ENCODE data around the gene RAB3C. TPM values are rescaled to one million over a fixed set of nuclear protein-coding genes. Genes with fewer than 3 reads are reported as not detected.
"Not testable (repeated sequence)": the region's sequence is repeated elsewhere in the genome, so short reads cannot be mapped to it uniquely, and the experiment has no call there.

The RAB3C gene
- total RNA-seq, 4 donors from 2014 or later: under 0.01 to 1.2 (median 0.41) TPM

DNA sequence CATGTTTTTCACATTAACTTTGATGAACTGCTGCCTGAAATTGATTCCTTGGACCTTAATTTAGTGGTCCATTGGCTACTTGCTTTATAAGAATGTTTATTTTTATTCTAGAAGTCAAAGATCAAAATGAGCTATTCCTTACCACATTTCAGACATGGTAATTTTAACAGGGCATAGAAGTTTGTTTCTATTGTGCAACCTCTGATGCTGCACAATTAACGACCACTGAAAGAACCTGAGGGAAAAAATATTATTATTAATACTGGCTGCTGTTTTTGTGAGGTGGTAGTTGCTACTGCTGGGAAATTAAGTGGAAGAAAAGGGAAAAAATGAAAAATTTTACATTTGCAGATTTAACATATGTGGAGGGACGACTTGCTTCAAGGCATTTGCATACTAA lies 37.9 kb upstream of the RAB3C start:
- Histone ChIP-seq H3K9me3 (no peaks in the 10 kb centered on the region), H3K27me3 (no peaks in the 10 kb centered on the region), H3K4me3 (replicated peaks in 1 of 3) (no peak overlapping the region), H3K36me3 (no peaks in the 10 kb centered on the region), H3K4me1 (no peaks in the 10 kb centered on the region), H3K27ac (no peak overlapping the region)
- DNase-seq: no peak
- intact Hi-C loops (cut with DNase I): no loop called here
- WGBS, 2 donors: 69 to 80% methylated on average over 2 of the region's 2 CpGs
- TF ChIP-seq POLR2A (IDR thresholded peaks at IDR 0.05): no peak
- TF ChIP-seq, protein P1, sequence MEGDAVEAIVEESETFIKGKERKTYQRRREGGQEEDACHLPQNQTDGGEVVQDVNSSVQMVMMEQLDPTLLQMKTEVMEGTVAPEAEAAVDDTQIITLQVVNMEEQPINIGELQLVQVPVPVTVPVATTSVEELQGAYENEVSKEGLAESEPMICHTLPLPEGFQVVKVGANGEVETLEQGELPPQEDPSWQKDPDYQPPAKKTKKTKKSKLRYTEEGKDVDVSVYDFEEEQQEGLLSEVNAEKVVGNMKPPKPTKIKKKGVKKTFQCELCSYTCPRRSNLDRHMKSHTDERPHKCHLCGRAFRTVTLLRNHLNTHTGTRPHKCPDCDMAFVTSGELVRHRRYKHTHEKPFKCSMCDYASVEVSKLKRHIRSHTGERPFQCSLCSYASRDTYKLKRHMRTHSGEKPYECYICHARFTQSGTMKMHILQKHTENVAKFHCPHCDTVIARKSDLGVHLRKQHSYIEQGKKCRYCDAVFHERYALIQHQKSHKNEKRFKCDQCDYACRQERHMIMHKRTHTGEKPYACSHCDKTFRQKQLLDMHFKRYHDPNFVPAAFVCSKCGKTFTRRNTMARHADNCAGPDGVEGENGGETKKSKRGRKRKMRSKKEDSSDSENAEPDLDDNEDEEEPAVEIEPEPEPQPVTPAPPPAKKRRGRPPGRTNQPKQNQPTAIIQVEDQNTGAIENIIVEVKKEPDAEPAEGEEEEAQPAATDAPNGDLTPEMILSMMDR (IDR thresholded peaks at IDR 0.05): no peak

DNA sequence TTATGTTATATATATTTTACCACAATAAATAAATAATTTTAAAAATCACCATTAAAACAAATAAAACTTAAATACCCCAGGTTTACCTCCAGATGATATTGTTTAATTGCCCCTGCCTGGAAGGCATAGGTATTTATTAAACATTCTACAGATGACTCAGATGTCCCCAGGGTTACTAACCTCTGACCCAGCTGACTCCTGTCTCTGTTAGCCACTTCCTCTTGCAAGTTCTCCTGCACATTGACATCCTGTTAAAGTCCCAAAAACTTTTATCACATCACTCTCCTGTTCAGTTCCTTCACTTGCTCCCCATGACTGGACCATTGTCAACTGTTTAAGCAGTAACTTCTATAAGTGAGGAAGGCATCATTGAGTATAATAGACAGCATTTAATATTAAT lies 37.0 kb upstream of the RAB3C start:
- Histone ChIP-seq H3K36me3 (no peaks in the 10 kb centered on the region), H3K9me3 (no peaks in the 10 kb centered on the region), H3K4me1 (no peaks in the 10 kb centered on the region), H3K27me3 (no peaks in the 10 kb centered on the region), H3K27ac (no peak overlapping the region), H3K4me3 (replicated peaks in 1 of 3) (no peak overlapping the region)
- no peak for TF ChIP-seq POLR2A (IDR thresholded peaks at IDR 0.05)
- TF ChIP-seq, protein P1 (IDR thresholded peaks at IDR 0.05): no peak
- intact Hi-C loops (cut with DNase I): no loop called here
- DNase-seq: no peak

DNA sequence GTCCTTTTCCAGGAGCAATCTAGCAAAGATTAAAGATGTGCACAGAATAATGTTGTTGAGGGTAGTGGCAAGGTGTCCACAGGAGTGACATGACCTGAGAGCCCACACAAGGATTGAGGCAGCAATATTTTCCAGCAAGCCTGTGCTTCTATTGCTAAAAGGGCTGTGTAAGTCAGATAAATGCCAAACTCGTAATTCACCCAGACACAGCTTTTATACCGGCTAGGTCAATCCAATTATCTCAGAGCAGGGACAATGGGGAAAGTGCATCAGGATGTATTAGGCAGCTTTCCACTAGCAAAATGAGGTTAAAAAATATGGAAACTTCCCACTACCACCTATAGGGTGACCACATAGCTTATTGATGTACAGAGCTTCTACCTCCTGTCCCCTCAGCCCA lies 34.8 kb upstream of the RAB3C start:
- no peak for TF ChIP-seq POLR2A (IDR thresholded peaks at IDR 0.05)
- TF ChIP-seq, protein P1 (IDR thresholded peaks at IDR 0.05): no peak
- no peaks in the 10 kb centered on the region for H3K36me3 ChIP-seq
- no peak overlapping the region for H3K4me3 ChIP-seq (replicated peaks in 1 of 3)
- WGBS, 2 donors: 81 to 86% methylated on average over 2 of the region's 2 CpGs
- H3K4me1 ChIP-seq: no peaks in the 10 kb centered on the region
- no peak overlapping the region for H3K27ac ChIP-seq
- H3K27me3 ChIP-seq: no peaks in the 10 kb centered on the region
- no peak for DNase-seq
- intact Hi-C loops (cut with DNase I): no loop called here
- H3K9me3 ChIP-seq: no peaks in the 10 kb centered on the region

DNA sequence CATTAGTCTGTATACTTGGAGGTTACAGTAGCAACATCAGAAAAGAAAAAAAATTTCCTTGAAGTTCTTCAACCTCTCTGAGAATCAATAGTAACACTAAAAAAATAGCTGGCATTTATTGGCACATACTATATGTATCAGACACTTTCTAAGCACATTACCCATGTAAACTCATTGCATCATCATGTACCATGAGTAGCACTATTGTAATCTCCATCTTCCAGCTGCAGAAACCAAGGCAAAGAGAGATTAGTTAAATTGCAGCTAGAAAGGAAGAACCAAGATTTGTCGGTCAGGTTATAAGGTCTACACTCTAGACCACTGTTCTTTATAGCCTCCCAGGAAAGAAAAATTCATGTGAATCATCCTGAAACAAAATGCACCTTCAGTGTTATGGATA lies 31.4 kb upstream of the RAB3C start:
- H3K4me1 ChIP-seq: no peaks in the 10 kb centered on the region
- no peaks in the 10 kb centered on the region for H3K9me3 ChIP-seq
- DNase-seq: no peak
- H3K36me3 ChIP-seq: no peaks in the 10 kb centered on the region
- no peak overlapping the region for H3K27ac ChIP-seq
- no peak overlapping the region for H3K4me3 ChIP-seq (replicated peaks in 1 of 3)
- intact Hi-C loops (cut with DNase I): no loop called here
- H3K27me3 ChIP-seq: no peaks in the 10 kb centered on the region
- 93 to 100% methylated on average over 1 of the region's 1 CpG for WGBS, 2 donors
- TF ChIP-seq, protein P1 (IDR thresholded peaks at IDR 0.05): no peak
- TF ChIP-seq POLR2A (IDR thresholded peaks at IDR 0.05): no peak

DNA sequence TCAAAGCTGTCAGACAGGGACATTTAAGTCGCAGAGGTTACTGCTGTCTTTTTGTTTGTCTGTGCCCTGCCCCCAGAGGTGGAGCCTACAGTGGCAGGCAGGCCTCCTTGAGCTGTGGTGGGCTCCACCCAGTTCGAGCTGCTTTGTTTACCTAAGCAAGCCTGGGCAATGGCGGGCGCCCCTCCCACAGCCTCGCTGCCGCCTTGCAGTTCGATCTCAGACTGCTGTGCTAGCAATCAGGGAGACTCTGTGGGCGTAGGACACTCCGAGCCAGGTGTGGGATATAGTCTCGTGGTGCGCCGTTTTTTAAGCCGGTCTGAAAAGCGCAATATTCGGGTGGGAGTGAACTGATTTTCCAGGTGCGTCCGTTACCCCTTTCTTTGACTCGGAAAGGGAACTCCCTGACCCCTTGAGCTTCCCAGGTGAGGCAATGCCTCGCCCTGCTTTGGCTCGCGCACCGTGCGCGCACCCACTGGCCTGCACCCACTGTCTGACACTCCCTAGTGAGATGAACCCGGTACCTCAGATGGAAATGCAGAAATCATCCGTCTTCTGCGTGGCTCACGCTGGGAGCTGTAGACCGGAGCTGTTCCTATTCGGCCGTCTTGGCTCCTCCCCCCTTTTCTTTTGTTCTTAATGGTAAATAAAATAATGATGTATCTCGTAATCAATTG lies 25.1 kb upstream of the RAB3C start:
- WGBS, 2 donors: 91 to 94% methylated on average over 14 to 31 of the region's 32 CpGs
- H3K27me3 ChIP-seq; H3K9me3 ChIP-seq; H3K27ac ChIP-seq; H3K36me3 ChIP-seq; H3K4me1 ChIP-seq; H3K4me3 ChIP-seq (replicated peaks in 1 of 3); intact Hi-C loops (cut with DNase I); DNase-seq: not testable (repeated sequence)

DNA sequence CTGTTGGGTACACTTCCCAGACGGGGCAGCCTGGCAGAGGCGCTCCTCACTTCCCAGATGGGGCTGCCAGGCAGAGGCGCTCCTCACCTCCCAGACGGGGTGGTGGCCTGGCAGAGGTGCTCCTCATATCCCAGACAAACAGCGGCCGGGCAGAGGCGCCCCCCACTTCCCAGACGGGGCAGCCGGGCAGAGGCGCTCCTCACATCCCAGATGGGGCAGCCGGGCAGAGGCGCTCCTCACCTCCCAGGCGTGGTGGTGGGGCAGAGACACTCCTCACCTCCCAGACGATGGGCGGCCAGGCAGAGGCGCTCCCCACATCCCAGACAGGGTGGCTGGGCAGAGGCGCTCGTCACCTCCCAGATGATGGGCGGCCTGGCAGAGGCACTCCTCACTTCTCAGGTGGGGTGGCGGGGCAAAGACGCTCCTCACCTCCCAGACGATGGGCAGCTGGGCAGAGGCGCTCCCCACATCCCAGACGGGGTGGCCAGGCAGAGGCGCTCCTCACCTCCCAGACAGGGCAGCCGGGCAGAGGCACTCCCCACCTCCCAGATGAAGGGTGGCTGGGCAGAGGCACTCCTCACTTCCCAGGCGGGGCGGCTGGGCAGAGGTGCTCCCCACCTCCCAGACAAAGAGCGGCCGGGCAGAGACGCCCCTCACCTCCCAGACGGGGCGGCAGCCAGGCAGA lies 19.7 kb upstream of the RAB3C start:
- intact Hi-C loops (cut with DNase I); H3K36me3 ChIP-seq; H3K4me3 ChIP-seq (replicated peaks in 1 of 3); H3K4me1 ChIP-seq; DNase-seq; H3K27me3 ChIP-seq; H3K9me3 ChIP-seq; H3K27ac ChIP-seq: not testable (repeated sequence)
- 89 to 91% methylated on average over 4 to 25 of the region's 33 CpGs for WGBS, 2 donors

DNA sequence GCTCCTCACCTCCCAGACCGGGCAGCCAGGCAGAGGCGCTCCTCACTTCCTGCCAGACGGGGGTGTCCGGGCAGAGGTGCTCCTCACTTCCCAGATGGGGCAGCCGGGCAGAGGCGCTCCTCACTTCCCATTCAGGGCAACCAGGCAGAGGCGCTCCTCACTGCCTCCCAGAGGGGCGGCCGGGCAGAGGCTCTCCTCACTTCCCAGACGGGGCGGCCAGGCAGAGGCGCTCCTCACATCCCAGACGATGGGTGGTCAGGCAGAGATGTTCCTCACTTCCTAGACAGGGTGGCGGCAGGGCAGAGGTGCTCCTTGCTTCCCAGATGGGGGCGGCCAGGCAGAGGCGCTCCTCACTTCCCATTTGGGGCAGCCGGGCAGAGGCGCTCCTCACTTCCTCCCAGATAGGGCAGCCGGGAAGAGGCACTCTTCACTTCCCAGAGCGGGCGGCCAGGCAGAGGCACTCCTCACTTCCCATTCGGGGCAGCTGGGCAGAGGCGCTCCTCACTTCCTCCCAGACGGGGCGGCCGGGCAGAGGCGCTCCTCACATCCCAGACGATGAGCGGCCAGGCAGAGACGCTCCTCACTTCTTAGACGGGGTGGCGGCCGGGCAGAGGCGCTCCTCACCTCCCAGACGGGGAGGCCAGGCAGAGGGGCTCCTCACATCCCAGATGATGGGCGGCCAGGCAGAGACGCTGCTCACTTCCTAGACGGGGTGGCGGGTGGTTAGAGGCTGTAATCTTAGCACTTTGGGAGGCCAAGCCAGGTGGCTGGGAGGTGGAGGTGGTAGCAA lies 18.6 kb upstream of the RAB3C start:
- DNase-seq; intact Hi-C loops (cut with DNase I): not testable (repeated sequence)

More for the DNA sequence above, 18.6 kb upstream of the RAB3C start:
- H3K27me3 ChIP-seq; H3K27ac ChIP-seq; H3K4me3 ChIP-seq (replicated peaks in 1 of 3); H3K36me3 ChIP-seq; H3K9me3 ChIP-seq; H3K4me1 ChIP-seq: not testable (repeated sequence)
- WGBS, 2 donors: 92 to 94% methylated on average over 15 to 24 of the region's 39 CpGs
